H9 (cell line): ENCODE results near the gene ZNF416. TPM values are rescaled to one million over a fixed set of nuclear protein-coding genes. Genes with fewer than 3 reads are reported as not detected.
A peak's percentile ranks its signal among the peaks of the same experiment; 100 is the strongest.

ENCODE experiments used
- DNase-seq: peaks from one replicate; pipeline ENCODE4 v3.0.0-alpha.2; 2017
- H2AFZ ChIP-seq: one replicate; pipeline ENCODE4 v1.6.1; 2013; ENCODE audit warnings: mild to moderate bottlenecking, low read length, control low read depth, moderate library complexity
- H2AK5ac ChIP-seq: 2 replicates; pipeline ENCODE4 v1.6.1; 2013; ENCODE audit warnings: low read length, control low read depth, mixed read lengths; ENCODE audit not compliant: insufficient read length
- H2BK120ac ChIP-seq: one replicate; pipeline ENCODE4 v1.6.1; 2013; ENCODE audit warnings: low read depth, mild to moderate bottlenecking, low read length, control low read depth, inconsistent platforms; ENCODE audit not compliant: poor library complexity, severe bottlenecking
- H2BK12ac ChIP-seq: 2 replicates; pipeline ENCODE4 v1.6.1; 2013; ENCODE audit warnings: low read length, control low read depth, mixed read lengths, low read depth; ENCODE audit not compliant: insufficient read length
- H2BK15ac ChIP-seq: 2 replicates; pipeline ENCODE4 v1.6.1; 2013; ENCODE audit warnings: low read depth, low read length, control low read depth
- H2BK20ac ChIP-seq: one replicate; pipeline ENCODE4 v1.6.1; 2013; ENCODE audit warnings: low read depth, mild to moderate bottlenecking, low read length, control low read depth, inconsistent platforms; ENCODE audit not compliant: poor library complexity, severe bottlenecking
- H2BK5ac ChIP-seq: 2 replicates; pipeline ENCODE4 v1.6.1; 2013; ENCODE audit warnings: low read length, control low read depth, mixed read lengths; ENCODE audit not compliant: insufficient read length
- H3K14ac ChIP-seq: 2 replicates; pipeline ENCODE4 v1.6.1; 2013; ENCODE audit warnings: low read length, control low read depth; ENCODE audit not compliant: insufficient read depth
- H3K18ac ChIP-seq: 2 replicates; pipeline ENCODE4 v1.6.1; 2013; ENCODE audit warnings: low read depth, mild to moderate bottlenecking, mixed read lengths, low read length, control low read depth; ENCODE audit not compliant: insufficient read length
- H3K23ac ChIP-seq: 2 replicates; pipeline ENCODE4 v1.6.1; 2013; ENCODE audit warnings: low read length, control low read depth, mixed read lengths, low read depth; ENCODE audit not compliant: insufficient read length
- H3K23me2 ChIP-seq: 2 replicates; pipeline ENCODE4 v1.6.1; 2013; ENCODE audit warnings: low read depth, mild to moderate bottlenecking, mixed read lengths, low read length, control low read depth; ENCODE audit not compliant: insufficient read length, poor library complexity, severe bottlenecking
- H3K27ac ChIP-seq: 2 replicates; pipeline ENCODE4 v1.5.1; 2013; ENCODE audit warnings: low read length, control low read depth, mixed read lengths, low read depth; ENCODE audit not compliant: insufficient read length
- H3K27me3 ChIP-seq: 2 replicates; pipeline ENCODE4 v1.6.1; 2013; ENCODE audit warnings: low read length, control low read depth, inconsistent platforms; ENCODE audit not compliant: insufficient read depth
- H3K4ac ChIP-seq: 2 replicates; pipeline ENCODE4 v1.6.1; 2013; ENCODE audit warnings: low read depth, mild to moderate bottlenecking, control low read depth, inconsistent platforms, low read length, moderate library complexity
- H3K4me1 ChIP-seq: 2 replicates; pipeline ENCODE4 v1.6.1; 2013; ENCODE audit warnings: low read length, control low read depth, inconsistent platforms; ENCODE audit not compliant: insufficient read depth
- H3K4me2 ChIP-seq: 2 replicates; pipeline ENCODE4 v1.6.1; 2013; ENCODE audit warnings: low read length, control low read depth, mixed read lengths; ENCODE audit not compliant: insufficient read length, insufficient read depth
- H3K56ac ChIP-seq: 2 replicates; pipeline ENCODE4 v1.6.1; 2013; ENCODE audit warnings: low read depth, mild to moderate bottlenecking, mixed read lengths, low read length, control low read depth; ENCODE audit not compliant: insufficient read length
- H3K79me1 ChIP-seq: 2 replicates; pipeline ENCODE4 v1.6.1; 2013; ENCODE audit warnings: low read depth, mild to moderate bottlenecking, moderate library complexity, low read length, control low read depth, inconsistent platforms; ENCODE audit not compliant: insufficient read depth, poor library complexity, severe bottlenecking
- H3K79me2 ChIP-seq: 2 replicates; pipeline ENCODE4 v1.6.1; 2013; ENCODE audit warnings: low read length, control low read depth, inconsistent platforms; ENCODE audit not compliant: insufficient read depth
- H3K9ac ChIP-seq: 2 replicates; pipeline ENCODE4 v1.6.1; 2013; ENCODE audit warnings: low read length, control low read depth, mixed read lengths; ENCODE audit not compliant: insufficient read length; ENCODE audit errors: extremely low read depth
- H3K9me3 ChIP-seq: one replicate; pipeline ENCODE4 v1.6.1; 2013; ENCODE audit warnings: low read depth, low read length, inconsistent platforms; ENCODE audit not compliant: control insufficient read depth
- H3T11ph ChIP-seq: one replicate; pipeline ENCODE4 v1.6.1; 2013; ENCODE audit warnings: mild to moderate bottlenecking, low read length, control low read depth, inconsistent platforms
- H4K20me1 ChIP-seq: one replicate; pipeline ENCODE4 v1.6.1; 2013; ENCODE audit not compliant: control insufficient read depth, insufficient read length, insufficient read depth
- H4K5ac ChIP-seq: 2 replicates; pipeline ENCODE4 v1.6.1; 2013; ENCODE audit warnings: low read depth, mild to moderate bottlenecking, mixed read lengths, low read length, control low read depth; ENCODE audit not compliant: insufficient read length
- H4K8ac ChIP-seq: replicated peaks from 2 replicates; pipeline ENCODE4 v1.6.1; 2013; ENCODE audit warnings: low read length, control low read depth, mixed read lengths, low read depth; ENCODE audit not compliant: insufficient read length
- H4K91ac ChIP-seq: 2 replicates; pipeline ENCODE4 v1.6.1; 2013; ENCODE audit warnings: low read depth, mild to moderate bottlenecking, moderate library complexity, mixed read lengths, low read length, control low read depth; ENCODE audit not compliant: insufficient read length
- H3K27ac Mint-ChIP-seq, 3 experiments: 2 replicates in 2 of 3; 3 replicates in 1 of 3; pipeline ENCODE4 v1.8.0; 2020 to 2021; ENCODE audit warnings: mixed read lengths in 3 of 3, mild to moderate bottlenecking in 1 of 3, moderate library complexity in 1 of 3
- H3K27me3 Mint-ChIP-seq: 2 replicates; pipeline ENCODE4 v1.8.0; 2021; ENCODE audit warnings: low read depth, mild to moderate bottlenecking, moderate library complexity, mixed read lengths
- H3K36me3 Mint-ChIP-seq, 3 experiments: 2 replicates in 2 of 3; 3 replicates in 1 of 3; pipeline ENCODE4 v1.8.0; 2020 to 2021; ENCODE audit warnings: low read depth in 3 of 3, mixed read lengths in 3 of 3; ENCODE audit not compliant: insufficient read depth in 1 of 3
- H3K4me1 Mint-ChIP-seq, 2 experiments: 2 replicates each; pipeline ENCODE4 v1.8.0; 2020; ENCODE audit warnings: mixed read lengths in 2 of 2
- H3K4me3 Mint-ChIP-seq, 2 experiments: 2 replicates in 1 of 2; 3 replicates in 1 of 2; pipeline ENCODE4 v1.8.0; 2020 to 2021; ENCODE audit warnings: mild to moderate bottlenecking in 2 of 2, mixed read lengths in 2 of 2, moderate library complexity in 1 of 2
- H3K9me3 Mint-ChIP-seq, 2 experiments: 2 replicates in 1 of 2; 3 replicates in 1 of 2; pipeline ENCODE4 v1.8.0; 2020; ENCODE audit warnings: mild to moderate bottlenecking in 2 of 2, mixed read lengths in 2 of 2, moderate library complexity in 1 of 2
- WGBS: extraction: QIAGEN DNeasy Blood & Tissue Kit; methylation state at CpG from one replicate; pipeline ENCODE4 v1.1.7; 2013; ENCODE audit warnings: missing lambda C conversion rate, low lambda C conversion rate, mixed read lengths; ENCODE audit not compliant: insufficient read length; ENCODE audit errors: extremely low coverage; 5-methylcytosine and 5-hydroxymethylcytosine counted together
- total RNA-seq: library from RNA; stranded (reverse); gene quantifications from 2 replicates; pipeline ENCODE4 v1.2.1, GENCODE V29; 2021
- TF ChIP-seq, protein P1 (sequence below): fragments of 200-600 bp; sonication (generic); conservative IDR thresholded peaks from 3 replicates; pipeline ENCODE4 v1.8.0; 2021; ENCODE audit warnings: antibody characterized with exemption, mild to moderate bottlenecking

Gene ZNF416
- total RNA-seq, 1 experiment from 2014 or later = 10.9 TPM

- H3K9me3 Mint-ChIP-seq = peaks cover 53 to 54% of the 10 kb centered on the region in 2 experiments
- Histone ChIP-seq H2BK15ac (no peak overlapping the region), H2AFZ (no peak overlapping the region), H3K18ac (no peak overlapping the region), H3K23me2 (peaks cover 5% of the 10 kb centered on the region), H3K9me3 (peaks cover 19% of the 10 kb centered on the region), H4K5ac (no peak overlapping the region), H3K56ac (no peak overlapping the region), H4K8ac (no peak overlapping the region), H2AK5ac (no peak overlapping the region), H4K20me1 (no peaks in the 10 kb centered on the region), H2BK12ac (no peak overlapping the region), H3K79me1 (no peaks in the 10 kb centered on the region), H3K79me2 (peaks cover 6% of the 10 kb centered on the region), H3K4me2 (no peak overlapping the region), H3K4ac (no peak overlapping the region), H4K91ac (no peak overlapping the region), H3K9ac (no peak overlapping the region), H3K14ac (no peak overlapping the region), H3K27ac (no peak overlapping the region), H2BK5ac (no peak overlapping the region), H2BK20ac (no peak overlapping the region), H3K27me3 (no peaks in the 10 kb centered on the region), H2BK120ac (no peak overlapping the region), H3K23ac (no peak overlapping the region), H3T11ph (no peak overlapping the region), H3K4me1 (no peaks in the 10 kb centered on the region)
- H3K36me3 Mint-ChIP-seq = peaks cover 31 to 48% (median 36%) of the 10 kb centered on the region in 3 experiments
- H3K4me1 Mint-ChIP-seq = peaks cover 10 to 12% of the 10 kb centered on the region in 2 experiments
- no peak for DNase-seq
- TF ChIP-seq, protein P1, sequence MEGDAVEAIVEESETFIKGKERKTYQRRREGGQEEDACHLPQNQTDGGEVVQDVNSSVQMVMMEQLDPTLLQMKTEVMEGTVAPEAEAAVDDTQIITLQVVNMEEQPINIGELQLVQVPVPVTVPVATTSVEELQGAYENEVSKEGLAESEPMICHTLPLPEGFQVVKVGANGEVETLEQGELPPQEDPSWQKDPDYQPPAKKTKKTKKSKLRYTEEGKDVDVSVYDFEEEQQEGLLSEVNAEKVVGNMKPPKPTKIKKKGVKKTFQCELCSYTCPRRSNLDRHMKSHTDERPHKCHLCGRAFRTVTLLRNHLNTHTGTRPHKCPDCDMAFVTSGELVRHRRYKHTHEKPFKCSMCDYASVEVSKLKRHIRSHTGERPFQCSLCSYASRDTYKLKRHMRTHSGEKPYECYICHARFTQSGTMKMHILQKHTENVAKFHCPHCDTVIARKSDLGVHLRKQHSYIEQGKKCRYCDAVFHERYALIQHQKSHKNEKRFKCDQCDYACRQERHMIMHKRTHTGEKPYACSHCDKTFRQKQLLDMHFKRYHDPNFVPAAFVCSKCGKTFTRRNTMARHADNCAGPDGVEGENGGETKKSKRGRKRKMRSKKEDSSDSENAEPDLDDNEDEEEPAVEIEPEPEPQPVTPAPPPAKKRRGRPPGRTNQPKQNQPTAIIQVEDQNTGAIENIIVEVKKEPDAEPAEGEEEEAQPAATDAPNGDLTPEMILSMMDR = no peak
- no CpG with 5 or more reads among the region's 23 CpGs for WGBS
- peaks cover 8% of the 10 kb centered on the region for H3K27me3 Mint-ChIP-seq
- H3K27ac Mint-ChIP-seq = peak overlapping the region in 1 of 3 experiments; percentile 89; a peak in 1 of 7 replicates
- H3K4me3 Mint-ChIP-seq = peak overlapping the region; percentile 89 to 98
Observed at GRCh38 chr19:57560049-57560491, 18.6 kb downstream of the ZNF416 start.
